ENCODE data around the gene NAMPT.
"Not testable (repeated sequence)": the region's sequence is repeated elsewhere in the genome, so short reads cannot be mapped to it uniquely, and the experiment has no call there.

Gene NAMPT

GRCh38 chr7:106298631-106299030, 13.8 kb upstream of the NAMPT start:
- DNase-seq = not testable (repeated sequence)

- DNase-seq = not testable (repeated sequence)
These were observed 13.4 kb upstream of the NAMPT start for GRCh38 chr7:106298155-106298554.

- DNase-seq = no peak
These were observed 9.6 kb upstream of the NAMPT start for GRCh38 chr7:106294334-106294733.

GRCh38 chr7:106291247-106291646, 6.5 kb upstream of the NAMPT start:
- DNase-seq = no peak

- no peak for DNase-seq
These were observed 5.5 kb upstream of the NAMPT start for GRCh38 chr7:106290319-106290718.

- no peak for DNase-seq
These were observed 5.1 kb upstream of the NAMPT start for GRCh38 chr7:106289848-106290247.

- no peak for DNase-seq
These were observed 3.5 kb upstream of the NAMPT start for GRCh38 chr7:106288263-106288662.

GRCh38 chr7:106287786-106288185, 3.0 kb upstream of the NAMPT start:
- DNase-seq = no peak

GRCh38 chr7:106285855-106286492, 1.2 kb upstream of the NAMPT start:
- no peak for DNase-seq

GRCh38 chr7:106285051-106285854, 470 bp upstream of the NAMPT start:
- peak; percentile 83 for DNase-seq

GRCh38 chr7:106283831-106284713, 711 bp downstream of the NAMPT start:
- no peak for DNase-seq

GRCh38 chr7:106283501-106283830, 1.3 kb downstream of the NAMPT start:
- no peak for DNase-seq

GRCh38 chr7:106282852-106283251, 1.9 kb downstream of the NAMPT start:
- DNase-seq = no peak

- no peak for DNase-seq
These were observed 2.4 kb downstream of the NAMPT start for GRCh38 chr7:106282390-106282789.

GRCh38 chr7:106281585-106282318, 3.0 kb downstream of the NAMPT start:
- no peak for DNase-seq

- DNase-seq = no peak
These were observed 3.7 kb downstream of the NAMPT start for GRCh38 chr7:106281127-106281526.

GRCh38 chr7:106279425-106280197, 5.2 kb downstream of the NAMPT start:
- DNase-seq = no peak

GRCh38 chr7:106278695-106279094, 6.1 kb downstream of the NAMPT start:
- no peak for DNase-seq

- DNase-seq = no peak
These were observed 6.8 kb downstream of the NAMPT start for GRCh38 chr7:106277976-106278375.

GRCh38 chr7:106276513-106276912, 8.3 kb downstream of the NAMPT start:
- no peak for DNase-seq

GRCh38 chr7:106273009-106273668, 11.6 kb downstream of the NAMPT start:
- no peak for DNase-seq
